GM21515 (cell line): ENCODE measurements around the gene VSTM2B.
"Not testable (repeated sequence)": the region's sequence is repeated elsewhere in the genome, so short reads cannot be mapped to it uniquely, and the experiment has no call there.

Experiments
- ATAC-seq: cut with Tn5 transposase; IDR thresholded peaks from one replicate; pipeline ENCODE4 v1.9.1; 2021; ENCODE audit not compliant: unreplicated experiment

The VSTM2B gene

DNA sequence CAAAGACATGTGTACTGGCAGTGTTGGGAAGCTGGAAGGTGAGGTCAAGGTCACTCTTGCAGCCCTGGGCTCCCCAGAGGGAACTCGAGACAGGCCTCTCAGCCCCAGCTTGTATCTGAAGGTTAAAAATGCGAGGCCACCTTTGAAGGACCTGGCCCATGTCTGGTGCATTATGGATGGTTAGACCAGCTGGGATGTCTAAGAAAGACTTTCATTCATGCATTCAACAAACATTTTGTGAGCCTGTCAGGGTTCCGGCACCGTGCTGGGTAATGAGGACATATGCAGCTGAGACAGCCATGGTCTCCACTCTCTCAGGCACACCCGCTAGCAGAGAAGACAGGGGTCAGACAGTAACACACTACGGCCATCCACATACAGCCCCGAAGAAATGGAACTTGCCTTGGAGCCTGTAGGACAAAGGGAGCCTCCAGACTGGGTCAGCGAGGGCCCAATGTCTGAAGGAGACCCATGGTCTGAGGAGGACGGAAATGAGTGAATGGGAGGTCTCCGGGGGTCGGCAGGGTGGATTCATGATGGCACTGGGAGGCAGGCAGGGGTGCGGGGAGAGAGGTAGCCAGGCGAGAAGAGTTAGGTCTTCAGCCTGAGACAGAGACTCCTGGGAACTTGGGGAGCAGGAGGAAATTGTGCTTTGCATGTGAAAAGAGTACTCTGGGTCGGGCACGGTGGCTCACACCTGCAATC lies 19.0 kb downstream of the VSTM2B start:
- no peak for ATAC-seq

GRCh38 chr19:29545447-29545846 lies 19.7 kb downstream of the VSTM2B start:
- not testable (repeated sequence) for ATAC-seq

GRCh38 chr19:29545866-29546582 lies 20.2 kb downstream of the VSTM2B start:
- ATAC-seq = no peak

GRCh38 chr19:29546583-29547190 lies 20.9 kb downstream of the VSTM2B start:
- ATAC-seq = no peak

- no peak for ATAC-seq
Observed at GRCh38 chr19:29547361-29547960, 21.7 kb downstream of the VSTM2B start.

DNA sequence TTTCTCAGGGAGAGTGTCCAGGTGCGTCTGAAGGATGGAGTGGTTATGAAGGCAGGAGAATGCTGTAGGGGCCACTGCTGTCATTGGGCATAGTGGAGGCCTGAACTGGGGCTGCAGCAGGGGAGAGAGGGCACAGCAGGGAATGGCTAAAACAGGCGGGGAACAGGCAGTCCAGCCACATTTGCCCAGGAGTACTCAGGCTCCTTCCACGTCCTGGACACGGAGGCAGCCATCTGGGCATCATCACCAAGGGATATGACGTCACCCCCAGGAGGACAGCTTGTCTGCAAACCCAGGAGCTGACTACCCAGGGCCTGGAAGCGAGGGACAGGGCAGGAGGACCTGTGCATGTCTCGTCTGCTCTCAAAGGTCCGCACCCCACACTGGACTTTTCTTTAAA lies 22.2 kb downstream of the VSTM2B start:
- ATAC-seq = no peak

DNA sequence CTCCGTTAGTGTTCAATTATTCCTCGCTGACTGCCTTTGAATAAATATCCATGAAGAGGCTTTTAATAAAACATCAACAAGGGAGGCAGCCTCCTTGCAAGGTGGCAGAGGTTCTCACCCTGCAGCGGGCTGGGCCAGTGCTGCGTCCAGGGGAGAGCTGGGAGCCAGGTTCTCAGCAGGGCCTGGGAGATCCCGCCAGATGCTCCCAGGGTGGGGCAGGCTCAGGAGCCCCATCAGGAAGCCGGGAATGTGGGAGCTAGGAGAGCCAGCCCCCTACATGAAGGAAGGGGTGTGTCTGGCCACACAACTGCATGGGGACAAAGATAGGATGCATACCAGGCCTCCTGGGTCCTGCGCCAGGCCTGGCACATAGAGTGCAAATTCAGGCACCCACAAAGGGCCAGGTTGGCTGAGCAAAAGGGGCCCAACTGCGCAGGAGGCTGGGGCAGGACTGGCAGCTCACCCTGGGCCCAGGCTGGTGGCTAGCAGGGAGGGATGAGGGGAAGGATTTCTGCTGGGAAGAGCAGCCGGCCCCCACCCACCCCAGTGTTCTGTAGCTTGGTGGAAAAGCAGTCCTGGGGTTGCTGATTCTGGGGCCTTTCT lies 22.8 kb downstream of the VSTM2B start:
- ATAC-seq = no peak

GRCh38 chr19:29549105-29550070 lies 23.6 kb downstream of the VSTM2B start:
- no peak for ATAC-seq

- no peak for ATAC-seq
Observed at GRCh38 chr19:29550896-29551295, 25.1 kb downstream of the VSTM2B start.

GRCh38 chr19:29551774-29552173 lies 26.0 kb downstream of the VSTM2B start:
- no peak for ATAC-seq

- no peak for ATAC-seq
Observed at GRCh38 chr19:29552454-29553280, 26.9 kb downstream of the VSTM2B start.

DNA sequence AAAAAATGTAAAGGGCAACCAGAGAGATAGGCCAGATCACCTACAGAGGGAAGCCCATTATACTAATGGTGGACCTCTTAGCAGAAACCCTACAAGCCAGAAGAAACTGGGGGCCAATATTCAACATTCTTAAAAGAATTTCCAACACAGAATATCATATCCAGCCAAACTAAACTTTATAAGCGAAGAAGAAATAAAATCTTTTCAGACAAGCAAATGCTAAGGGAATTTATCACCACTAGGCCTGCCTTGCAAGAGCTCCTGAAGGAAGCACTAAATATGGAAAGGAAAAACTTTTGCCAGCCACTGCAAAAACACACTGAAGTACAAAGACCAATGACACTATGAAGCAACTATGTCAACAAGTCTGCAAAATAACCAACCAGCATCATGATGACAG lies 28.4 kb downstream of the VSTM2B start:
- no peak for ATAC-seq

DNA sequence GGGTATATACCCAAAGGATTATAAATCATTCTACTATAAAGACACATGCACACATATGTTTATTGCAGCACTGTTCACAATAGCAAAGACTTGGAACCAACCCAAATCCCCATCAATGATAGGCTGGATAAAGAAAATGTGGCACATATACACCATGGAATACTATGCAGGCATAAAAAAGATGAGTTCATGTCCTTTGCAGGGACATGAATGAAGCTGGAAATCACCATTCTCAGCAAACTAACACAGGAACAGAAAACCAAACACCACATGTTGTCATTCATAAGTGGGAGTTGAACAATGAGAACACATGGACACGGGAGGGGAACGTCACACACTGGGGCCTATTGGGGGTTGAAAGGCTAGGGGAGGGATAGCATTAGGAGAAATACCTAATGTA lies 33.3 kb downstream of the VSTM2B start:
- ATAC-seq = not testable (repeated sequence)

DNA sequence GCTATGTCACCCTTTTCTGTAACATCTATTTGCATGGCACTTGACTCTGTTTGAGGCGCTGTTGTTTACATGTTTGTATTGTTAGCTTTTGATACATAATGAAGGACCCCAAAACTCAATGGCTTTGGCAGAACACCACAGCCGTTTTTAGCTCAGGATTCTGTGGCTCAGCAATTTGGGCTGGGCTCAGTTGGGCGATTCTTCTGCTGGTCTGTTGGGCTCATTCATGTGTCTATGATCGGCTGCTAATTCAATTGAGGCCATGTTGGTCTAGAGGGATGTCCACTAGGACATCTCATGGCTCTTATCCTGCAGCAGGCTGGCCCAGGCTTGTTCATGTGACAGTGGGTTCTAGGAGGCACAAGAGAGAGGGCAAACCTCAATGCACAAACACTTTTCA lies 33.9 kb downstream of the VSTM2B start:
- no peak for ATAC-seq

- ATAC-seq = no peak
Observed at GRCh38 chr19:29560313-29561075, 34.7 kb downstream of the VSTM2B start.

- no peak for ATAC-seq
Observed at GRCh38 chr19:29561601-29562000, 35.8 kb downstream of the VSTM2B start.

GRCh38 chr19:29562299-29563297 lies 36.8 kb downstream of the VSTM2B start:
- ATAC-seq = no peak
